ENCODE measurements around the gene BCL11A. TPM values are rescaled to one million over a fixed set of nuclear protein-coding genes. Genes with fewer than 3 reads are reported as not detected.
A peak's percentile ranks its signal among the peaks of the same experiment; 100 is the strongest.

Gene BCL11A
- total and polyA plus RNA-seq, 12 donors: 3.2 to 38.5 (median 22.7) TPM

GRCh38 chr2:60476206-60476954 lies 77.1 kb downstream of the BCL11A start:
- H3K27me3 ChIP-seq: no peaks in the 10 kb centered on the region
- intact Hi-C loops (cut with DNase I): no loop called here
- TF ChIP-seq, protein P1, sequence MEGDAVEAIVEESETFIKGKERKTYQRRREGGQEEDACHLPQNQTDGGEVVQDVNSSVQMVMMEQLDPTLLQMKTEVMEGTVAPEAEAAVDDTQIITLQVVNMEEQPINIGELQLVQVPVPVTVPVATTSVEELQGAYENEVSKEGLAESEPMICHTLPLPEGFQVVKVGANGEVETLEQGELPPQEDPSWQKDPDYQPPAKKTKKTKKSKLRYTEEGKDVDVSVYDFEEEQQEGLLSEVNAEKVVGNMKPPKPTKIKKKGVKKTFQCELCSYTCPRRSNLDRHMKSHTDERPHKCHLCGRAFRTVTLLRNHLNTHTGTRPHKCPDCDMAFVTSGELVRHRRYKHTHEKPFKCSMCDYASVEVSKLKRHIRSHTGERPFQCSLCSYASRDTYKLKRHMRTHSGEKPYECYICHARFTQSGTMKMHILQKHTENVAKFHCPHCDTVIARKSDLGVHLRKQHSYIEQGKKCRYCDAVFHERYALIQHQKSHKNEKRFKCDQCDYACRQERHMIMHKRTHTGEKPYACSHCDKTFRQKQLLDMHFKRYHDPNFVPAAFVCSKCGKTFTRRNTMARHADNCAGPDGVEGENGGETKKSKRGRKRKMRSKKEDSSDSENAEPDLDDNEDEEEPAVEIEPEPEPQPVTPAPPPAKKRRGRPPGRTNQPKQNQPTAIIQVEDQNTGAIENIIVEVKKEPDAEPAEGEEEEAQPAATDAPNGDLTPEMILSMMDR (IDR thresholded peaks at IDR 0.05): no peak
- WGBS, 2 donors: 52 to 54% methylated on average over 2 of the region's 2 CpGs
- peak in 1 of 2 donors; percentile 45 for DNase-seq
- no peaks in the 10 kb centered on the region for H3K36me3 ChIP-seq
- H3K4me3 ChIP-seq: no peak overlapping the region
- peak in 2 of 8 donors; percentile 40 to 61 for ATAC-seq
- peaks cover 3 to 41% (median 12%) of the 10 kb centered on the region in 9 donors for H3K4me1 ChIP-seq
- H3K27ac ChIP-seq: peak overlapping the region in 1 of 10 donors; percentile 39
- H3K9me3 ChIP-seq: no peaks in the 10 kb centered on the region

DNA sequence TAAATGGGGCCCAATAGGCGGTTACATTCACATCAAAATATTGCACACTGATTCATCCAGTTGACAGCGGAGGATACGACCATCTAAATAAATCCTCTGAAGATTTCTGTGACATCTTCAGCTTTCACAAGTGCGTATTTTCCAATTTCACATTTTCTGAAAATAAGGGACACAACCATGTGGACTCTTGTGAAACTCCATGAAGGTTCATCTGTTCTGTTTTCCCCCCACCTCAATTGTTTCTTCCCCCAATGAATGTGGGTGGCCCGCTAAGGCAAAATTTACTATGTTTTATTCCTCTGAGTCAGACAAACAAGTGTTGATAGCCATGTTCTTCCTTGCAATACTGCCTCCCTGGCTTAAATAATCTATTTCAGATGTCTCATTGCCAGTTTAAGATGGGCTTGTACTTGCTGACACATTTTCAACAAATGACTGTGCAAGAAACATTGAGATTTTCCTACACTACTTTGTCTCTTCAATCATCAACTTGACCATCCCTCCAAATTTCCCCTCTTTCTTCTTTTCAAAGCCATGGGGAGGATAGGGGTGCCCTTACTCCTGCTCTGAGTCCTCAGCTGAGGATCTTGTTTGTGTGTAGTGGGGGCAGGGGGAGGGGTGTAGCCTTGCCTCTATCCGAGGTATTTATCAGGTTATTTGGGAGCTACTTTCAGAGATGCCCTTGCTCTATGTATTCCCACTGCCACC lies 78.2 kb downstream of the BCL11A start:
- peaks cover 0 to 35% (median 13%) of the 10 kb centered on the region in 9 donors for H3K4me1 ChIP-seq
- no peaks in the 10 kb centered on the region for H3K27me3 ChIP-seq
- H3K36me3 ChIP-seq: no peaks in the 10 kb centered on the region
- no peaks in the 10 kb centered on the region for H3K9me3 ChIP-seq
- peak overlapping the region in 1 of 10 donors; percentile 39 for H3K27ac ChIP-seq
- 83 to 85% methylated on average over 6 of the region's 6 CpGs for WGBS, 2 donors
- H3K4me3 ChIP-seq: no peak overlapping the region
- DNase-seq: no peak
- TF ChIP-seq, protein P1 (IDR thresholded peaks at IDR 0.05): no peak
- intact Hi-C loops (cut with DNase I): no loop called here
- no peak for ATAC-seq

DNA sequence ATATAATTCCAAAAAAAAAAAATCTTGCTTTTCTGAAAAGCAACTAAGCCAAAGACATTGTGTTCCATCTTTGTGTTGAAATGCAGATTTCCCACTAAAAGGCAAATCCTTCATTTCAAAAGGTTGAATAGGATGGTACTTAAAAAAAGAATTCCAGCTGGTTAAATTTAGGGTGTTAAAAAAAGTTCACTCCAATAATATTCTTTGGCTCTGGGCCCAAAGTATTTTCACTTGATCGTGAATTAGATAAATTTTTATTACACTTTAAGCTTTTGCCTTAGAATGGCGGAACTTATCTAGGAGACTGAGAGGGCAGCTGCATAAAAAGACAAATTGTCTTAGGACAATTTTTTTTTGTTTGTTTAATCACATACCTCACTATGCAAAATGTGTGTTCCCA lies 79.2 kb downstream of the BCL11A start:
- Histone ChIP-seq H3K4me1 (peaks cover 0 to 44% (median 13%) of the 10 kb centered on the region in 9 donors), H3K36me3 (no peaks in the 10 kb centered on the region), H3K27me3 (no peaks in the 10 kb centered on the region), H3K9me3 (no peaks in the 10 kb centered on the region), H3K27ac (no peak overlapping the region), H3K4me3 (no peak overlapping the region)
- TF ChIP-seq, protein P1 (IDR thresholded peaks at IDR 0.05): no peak
- DNase-seq: no peak
- ATAC-seq: no peak
- WGBS, 2 donors: 55 to 64% methylated on average over 2 of the region's 2 CpGs
- intact Hi-C loops (cut with DNase I): no loop called here

DNA sequence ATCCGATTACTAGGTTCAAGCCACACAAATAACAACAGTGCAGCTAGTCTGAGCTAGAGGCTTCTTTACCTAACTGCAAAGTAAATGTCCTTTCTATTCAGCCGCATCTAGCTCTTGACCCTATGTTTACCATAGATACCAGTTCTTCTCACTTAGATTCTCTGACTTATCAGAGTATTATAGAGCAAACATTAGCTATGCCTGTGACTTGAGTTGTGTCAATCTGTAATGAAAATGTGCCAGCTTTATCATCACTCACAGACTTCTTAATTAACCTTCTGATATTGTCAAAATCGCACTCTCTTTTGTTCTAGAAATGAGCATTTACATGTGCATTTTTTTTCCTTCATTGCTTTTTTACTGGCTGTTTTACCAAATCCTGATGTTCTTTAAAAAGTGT lies 79.9 kb downstream of the BCL11A start:
- WGBS, 2 donors: 82 to 83% methylated on average over 3 of the region's 3 CpGs
- H3K27me3 ChIP-seq: no peaks in the 10 kb centered on the region
- intact Hi-C loops (cut with DNase I): no loop called here
- peaks cover 0 to 44% (median 15%) of the 10 kb centered on the region in 9 donors for H3K4me1 ChIP-seq
- DNase-seq (no peak), ATAC-seq (no peak)
- no peaks in the 10 kb centered on the region for H3K9me3 ChIP-seq
- TF ChIP-seq, protein P1 (IDR thresholded peaks at IDR 0.05): no peak
- H3K27ac ChIP-seq: no peak overlapping the region
- H3K36me3 ChIP-seq: no peaks in the 10 kb centered on the region
- no peak overlapping the region for H3K4me3 ChIP-seq

Data from heart right ventricle (tissue), 16 donors.